Activated T-helper 1 cell treated with anti-CD3 and anti-CD28 coated beads, Interleukin-12 subunit alpha, Interleukin-12 subunit beta, Interleukin-2, Interleukin-4 antibody, amounts not matched to agents 30 ng/mL and 10 ng/mL and 1 ng/mL, durations not matched to agents 14 hours and 24 hours and 36 hours (primary cell): Measurements from ENCODE around the gene HNF4A. TPM values are rescaled to one million over a fixed set of nuclear protein-coding genes. Genes with fewer than 3 reads are reported as not detected.

Experiments used
- DNase-seq: peaks from one replicate; pipeline ENCODE4 v3.0.0; 2021; ENCODE audit warnings: low spot score
- H3K27ac Mint-ChIP-seq: one replicate; pipeline ENCODE4 v1.8.0; 2021; ENCODE audit warnings: mild to moderate bottlenecking, mixed read lengths
- H3K27me3 Mint-ChIP-seq: one replicate; pipeline ENCODE4 v1.8.0; 2022; ENCODE audit warnings: mild to moderate bottlenecking, moderate library complexity, mixed read lengths; ENCODE audit not compliant: insufficient read depth
- H3K36me3 Mint-ChIP-seq: one replicate; pipeline ENCODE4 v1.8.0; 2021; ENCODE audit warnings: low read depth, mixed read lengths
- H3K4me1 Mint-ChIP-seq: one replicate; pipeline ENCODE4 v1.8.0; 2021; ENCODE audit warnings: low read depth, mixed read lengths
- H3K4me3 Mint-ChIP-seq: one replicate; pipeline ENCODE4 v1.8.0; 2021; ENCODE audit warnings: mild to moderate bottlenecking, moderate library complexity, mixed read lengths
- H3K9me3 Mint-ChIP-seq: one replicate; pipeline ENCODE4 v1.8.0; 2021; ENCODE audit warnings: mixed read lengths
- intact Hi-C: fragments of 100-400 bp; cut with micrococcal nuclease; formaldehyde crosslinking; loops from one replicate; pipeline ENCODE4 v1.15.1; 2024
- total RNA-seq: library from RNA; stranded (reverse); gene quantifications from 2 replicates; pipeline ENCODE4 v1.2.3, GENCODE V29; 2022

The HNF4A gene
- total RNA-seq, 1 donor from 2014 or later = not detected

DNA sequence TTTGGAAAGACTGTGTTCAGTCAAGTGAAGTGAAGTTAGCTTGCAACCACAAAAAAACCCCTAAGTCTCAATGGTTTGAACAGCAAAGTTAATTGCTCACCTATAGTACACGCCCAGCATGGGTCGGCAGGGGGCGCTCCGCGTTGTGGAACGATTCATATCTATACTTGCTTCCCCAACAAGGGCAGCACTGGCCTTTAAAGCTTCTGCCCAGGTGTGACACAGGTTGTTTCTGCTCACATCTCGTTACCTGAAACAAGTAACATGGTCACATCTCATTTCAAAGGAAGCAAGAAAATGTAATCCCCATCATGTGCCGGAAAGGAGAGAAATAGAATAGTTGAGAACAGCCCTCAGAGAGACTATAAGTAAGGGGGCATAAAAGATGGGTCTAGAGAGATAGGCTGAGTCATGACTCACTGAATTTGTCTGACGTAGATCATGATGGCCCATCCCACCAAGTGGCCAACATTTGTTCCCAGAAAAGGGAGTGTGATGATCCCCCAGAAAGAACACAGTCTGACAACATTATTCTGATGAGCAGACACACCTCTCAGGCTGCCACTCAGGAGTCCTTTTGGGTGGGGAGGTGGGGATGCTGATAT lies 29.0 kb downstream of the HNF4A start:
- intact Hi-C loops = loop anchor here (1.0 to 5.0 kb wide), 5 partner anchors 74 to 483 kb away; partner anchors contain the start of genes FITM2 and TTPAL
- Mint-ChIP-seq H3K27ac (no peak overlapping the region), H3K9me3 (no peaks in the 10 kb centered on the region), H3K4me3 (no peak overlapping the region), H3K27me3 (peaks cover 9% of the 10 kb centered on the region), H3K36me3 (no peaks in the 10 kb centered on the region), H3K4me1 (peaks cover 5% of the 10 kb centered on the region)
- DNase-seq = peak; percentile 67

- Mint-ChIP-seq H3K4me1 (peaks cover 5% of the 10 kb centered on the region), H3K27me3 (peaks cover 6% of the 10 kb centered on the region), H3K27ac (no peak overlapping the region), H3K36me3 (no peaks in the 10 kb centered on the region), H3K9me3 (no peaks in the 10 kb centered on the region), H3K4me3 (peak overlapping the region; percentile 17)
- peak; percentile 57 for DNase-seq
- intact Hi-C loops = loop anchor here (1.0 to 5.0 kb wide), 5 partner anchors 73 to 345 kb away; partner anchors contain the start of genes SERINC3 and TTPAL
Measured at GRCh38 chr20:44388466-44389023, 33.0 kb downstream of the HNF4A start.

DNA sequence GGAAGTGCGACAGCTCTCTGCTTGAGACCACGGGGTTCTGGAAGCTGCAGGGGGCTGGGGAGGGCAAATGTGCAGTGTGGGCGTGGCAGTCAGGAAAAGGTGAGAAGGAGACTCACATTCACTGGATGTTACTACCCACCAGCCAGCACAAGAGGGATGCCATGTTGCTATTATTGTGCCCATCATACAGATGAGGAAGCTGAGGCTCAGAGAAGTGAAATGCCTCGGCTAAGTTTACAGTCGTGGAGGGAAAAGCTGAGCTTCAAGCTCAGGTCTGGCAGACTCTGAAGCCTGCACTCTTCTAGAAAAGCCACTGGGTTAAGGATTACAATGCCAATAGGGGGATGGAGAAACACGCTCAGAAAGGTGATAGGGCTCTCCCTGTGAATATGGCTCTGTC lies 34.4 kb downstream of the HNF4A start:
- intact Hi-C loops = loop anchor here (5.0 kb wide), 1 partner anchor 87 kb away; the partner anchor contains the start of gene TTPAL
- Mint-ChIP-seq H3K9me3 (no peaks in the 10 kb centered on the region), H3K4me3 (no peak overlapping the region), H3K36me3 (no peaks in the 10 kb centered on the region), H3K4me1 (peaks cover 5% of the 10 kb centered on the region), H3K27ac (no peak overlapping the region), H3K27me3 (peaks cover 7% of the 10 kb centered on the region)
- no peak for DNase-seq

- Mint-ChIP-seq H3K36me3 (no peaks in the 10 kb centered on the region), H3K4me1 (peaks cover 5% of the 10 kb centered on the region), H3K27ac (no peak overlapping the region), H3K27me3 (peaks cover 7% of the 10 kb centered on the region), H3K4me3 (no peak overlapping the region), H3K9me3 (no peaks in the 10 kb centered on the region)
- DNase-seq = no peak
- intact Hi-C loops = no loop called here
Measured at GRCh38 chr20:44390280-44390679, 34.8 kb downstream of the HNF4A start.

DNA sequence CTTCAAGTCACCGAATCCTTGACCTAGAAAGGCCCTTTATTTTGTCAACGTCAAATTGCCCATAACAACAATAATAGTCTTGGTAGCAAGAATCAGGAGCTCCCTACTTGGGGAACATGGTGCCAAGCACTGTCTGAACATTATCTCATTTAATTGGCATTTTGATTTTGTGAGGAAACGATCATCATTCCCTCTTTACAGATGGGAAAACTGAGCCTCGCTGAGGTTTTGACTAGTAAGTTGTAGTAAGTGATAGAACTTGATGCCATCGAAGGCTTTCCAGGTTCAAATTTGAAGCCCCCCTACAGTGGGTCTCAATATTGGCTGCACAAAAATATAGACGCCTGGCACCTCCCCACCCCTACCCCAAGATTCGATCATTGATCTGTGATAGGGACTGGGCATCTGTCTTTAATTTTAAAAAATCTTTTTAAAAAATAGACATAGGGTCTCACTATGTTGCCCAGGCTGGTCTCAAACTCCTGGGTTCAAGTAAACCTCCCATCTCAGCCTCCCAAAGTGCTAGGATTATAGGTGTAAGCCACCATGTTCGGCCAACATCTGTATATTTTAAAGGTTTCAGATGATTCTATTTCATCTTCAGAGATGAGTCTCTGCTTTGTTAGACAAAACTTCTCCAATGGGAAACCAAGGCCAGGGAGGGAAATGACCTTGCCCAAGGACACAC lies 36.7 kb downstream of the HNF4A start:
- Mint-ChIP-seq H3K27ac (no peak overlapping the region), H3K4me3 (no peak overlapping the region), H3K27me3 (peaks cover 7% of the 10 kb centered on the region), H3K36me3 (no peaks in the 10 kb centered on the region), H3K4me1 (peaks cover 5% of the 10 kb centered on the region), H3K9me3 (no peaks in the 10 kb centered on the region)
- intact Hi-C loops = no loop called here
- no peak for DNase-seq

GRCh38 chr20:44392776-44393607 lies 37.5 kb downstream of the HNF4A start:
- H3K36me3 Mint-ChIP-seq = no peaks in the 10 kb centered on the region
- DNase-seq = no peak
- peaks cover 5% of the 10 kb centered on the region for H3K4me1 Mint-ChIP-seq
- intact Hi-C loops = no loop called here
- peaks cover 5% of the 10 kb centered on the region for H3K27me3 Mint-ChIP-seq
- no peak overlapping the region for H3K27ac Mint-ChIP-seq
- H3K9me3 Mint-ChIP-seq = no peaks in the 10 kb centered on the region
- no peak overlapping the region for H3K4me3 Mint-ChIP-seq

DNA sequence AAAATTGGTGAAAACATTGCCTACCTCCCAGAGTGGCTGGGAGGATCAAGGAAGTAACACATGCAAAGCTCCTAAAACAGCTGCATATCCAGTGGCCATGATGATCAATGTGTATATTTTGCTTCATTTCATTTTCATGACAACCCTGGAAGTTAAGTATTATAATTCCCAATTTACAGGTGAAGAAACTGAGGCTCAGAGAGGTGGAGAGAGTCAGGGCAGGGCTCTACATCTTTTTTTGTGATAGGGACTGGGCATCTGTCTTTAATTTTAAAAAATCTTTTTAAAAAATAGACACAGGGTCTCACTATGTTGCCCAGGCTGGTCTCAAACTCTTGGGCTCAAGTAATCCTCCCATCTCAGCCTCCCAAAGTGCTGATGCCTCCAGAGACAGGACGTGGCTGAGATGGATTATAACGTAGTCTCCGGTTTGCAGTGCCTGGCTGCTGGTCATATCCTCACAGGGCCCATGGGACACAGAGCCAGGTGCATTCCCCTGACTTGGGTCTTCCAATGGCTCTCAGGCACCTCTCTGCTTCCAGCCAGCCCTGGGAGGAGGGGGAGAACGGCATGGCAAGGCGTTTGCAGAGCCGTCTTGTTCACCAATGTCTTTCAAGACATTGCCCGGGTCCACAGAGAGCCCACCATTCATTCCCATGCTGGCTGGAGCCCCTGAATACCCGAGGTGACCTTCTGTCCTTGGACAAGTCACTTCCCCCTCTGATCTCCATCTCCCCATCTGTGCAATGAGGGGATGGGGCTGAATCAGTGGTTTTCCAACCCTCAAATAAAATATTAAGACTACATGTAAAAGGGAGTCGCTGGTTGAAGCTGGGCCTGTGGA lies 38.3 kb downstream of the HNF4A start:
- no peaks in the 10 kb centered on the region for H3K36me3 Mint-ChIP-seq
- peaks cover 5% of the 10 kb centered on the region for H3K27me3 Mint-ChIP-seq

GRCh38 chr20:44394452-44394701 lies 38.9 kb downstream of the HNF4A start:
- Mint-ChIP-seq H3K4me3 (no peak overlapping the region), H3K27me3 (peaks cover 2% of the 10 kb centered on the region), H3K4me1 (no peaks in the 10 kb centered on the region), H3K9me3 (no peaks in the 10 kb centered on the region), H3K27ac (no peak overlapping the region), H3K36me3 (no peaks in the 10 kb centered on the region)
- no peak for DNase-seq
- intact Hi-C loops = no loop called here

More for the DNA sequence above, 38.3 kb downstream of the HNF4A start:
- Mint-ChIP-seq H3K4me3 (no peak overlapping the region), H3K4me1 (no peaks in the 10 kb centered on the region), H3K9me3 (no peaks in the 10 kb centered on the region), H3K27ac (no peak overlapping the region)
- intact Hi-C loops = no loop called here
- DNase-seq = no peak

GRCh38 chr20:44394702-44395460 lies 39.4 kb downstream of the HNF4A start:
- Mint-ChIP-seq H3K9me3 (no peaks in the 10 kb centered on the region), H3K4me3 (no peak overlapping the region), H3K27ac (no peak overlapping the region), H3K4me1 (no peaks in the 10 kb centered on the region), H3K27me3 (peaks cover 2% of the 10 kb centered on the region), H3K36me3 (no peaks in the 10 kb centered on the region)
- no peak for DNase-seq
- intact Hi-C loops = no loop called here

GRCh38 chr20:44395461-44396340 lies 40.2 kb downstream of the HNF4A start:
- no peaks in the 10 kb centered on the region for H3K4me1 Mint-ChIP-seq
- H3K36me3 Mint-ChIP-seq = no peaks in the 10 kb centered on the region
- DNase-seq = no peak
- H3K27me3 Mint-ChIP-seq = peaks cover 2% of the 10 kb centered on the region
- H3K4me3 Mint-ChIP-seq = no peak overlapping the region
- H3K9me3 Mint-ChIP-seq = no peaks in the 10 kb centered on the region
- intact Hi-C loops = no loop called here
- H3K27ac Mint-ChIP-seq = no peak overlapping the region

DNA sequence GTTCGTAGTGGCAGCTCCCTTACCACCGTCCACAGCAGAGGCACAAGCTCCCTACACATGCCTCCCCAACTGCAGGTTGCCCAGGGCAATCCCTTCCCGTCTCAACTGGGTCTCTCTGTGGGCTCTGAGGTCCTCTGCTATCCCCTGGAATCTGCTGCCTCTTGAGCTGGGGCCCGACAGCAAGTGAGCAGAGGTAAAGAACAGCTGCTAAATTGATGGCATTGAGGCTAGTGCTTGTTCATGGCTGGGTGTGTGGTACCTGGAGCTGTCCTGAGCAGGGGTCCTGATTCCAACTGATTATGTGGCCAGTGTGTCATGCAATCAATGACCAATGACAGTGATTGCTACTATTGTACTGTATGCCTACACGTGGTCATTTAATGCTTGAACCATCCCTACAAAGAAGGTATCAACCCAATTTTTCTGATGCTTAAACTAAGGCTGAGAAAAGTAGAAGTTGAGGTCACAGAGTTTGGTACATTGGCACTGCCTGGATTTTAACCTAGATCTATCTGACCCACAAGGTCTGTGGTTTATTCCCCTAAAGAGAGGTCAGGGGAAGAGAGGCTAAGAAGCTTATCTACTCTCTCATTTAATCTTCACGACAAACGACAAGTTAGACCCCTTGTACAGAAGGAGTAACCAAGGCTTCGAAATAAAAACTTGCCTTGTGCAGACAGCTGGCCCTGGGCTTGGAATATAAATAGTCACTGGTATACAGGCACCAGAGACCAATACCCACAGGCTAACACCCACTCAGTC lies 41.1 kb downstream of the HNF4A start:
- intact Hi-C loops = no loop called here
- Mint-ChIP-seq H3K27ac (no peak overlapping the region), H3K4me1 (no peaks in the 10 kb centered on the region), H3K27me3 (peaks cover 2% of the 10 kb centered on the region), H3K36me3 (no peaks in the 10 kb centered on the region), H3K4me3 (no peak overlapping the region), H3K9me3 (no peaks in the 10 kb centered on the region)
- no peak for DNase-seq
